OCI-M2 (cell line): ENCODE measurements around the gene PRPF19.

ENCODE experiments used
- DNase-seq: peaks from one replicate; lab custom pipeline; 2025; ENCODE audit not compliant: unreplicated experiment; lab: John Stamatoyannopoulos, UW

The PRPF19 gene

DNA sequence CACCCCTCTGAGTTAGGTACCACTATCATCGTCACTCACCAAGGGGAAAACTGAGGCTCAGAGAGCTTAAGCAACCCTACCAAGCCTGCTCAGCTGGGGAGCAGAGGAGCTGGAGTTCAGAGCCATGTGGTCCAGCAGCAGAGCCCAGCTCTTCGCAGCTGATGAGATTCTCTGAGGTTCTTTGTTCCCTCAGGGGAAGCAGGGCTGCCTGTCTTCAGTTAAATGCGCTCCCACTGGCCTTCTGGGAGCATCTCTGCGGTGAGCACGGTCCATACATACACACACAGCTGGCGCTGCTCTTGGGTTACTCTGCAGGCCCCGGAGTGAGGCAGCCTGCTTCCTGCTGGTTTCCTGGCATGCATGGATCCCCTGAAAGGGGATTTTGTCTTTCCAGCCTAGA is 45.4 kb downstream of the PRPF19 start:
- DNase-seq, result no peak

GRCh38 chr11:60859616-60860250 is 46.7 kb downstream of the PRPF19 start:
- no peak for DNase-seq

GRCh38 chr11:60858731-60859464 is 47.5 kb downstream of the PRPF19 start:
- no peak for DNase-seq

GRCh38 chr11:60858236-60858635 is 48.1 kb downstream of the PRPF19 start:
- DNase-seq, result no peak

DNA sequence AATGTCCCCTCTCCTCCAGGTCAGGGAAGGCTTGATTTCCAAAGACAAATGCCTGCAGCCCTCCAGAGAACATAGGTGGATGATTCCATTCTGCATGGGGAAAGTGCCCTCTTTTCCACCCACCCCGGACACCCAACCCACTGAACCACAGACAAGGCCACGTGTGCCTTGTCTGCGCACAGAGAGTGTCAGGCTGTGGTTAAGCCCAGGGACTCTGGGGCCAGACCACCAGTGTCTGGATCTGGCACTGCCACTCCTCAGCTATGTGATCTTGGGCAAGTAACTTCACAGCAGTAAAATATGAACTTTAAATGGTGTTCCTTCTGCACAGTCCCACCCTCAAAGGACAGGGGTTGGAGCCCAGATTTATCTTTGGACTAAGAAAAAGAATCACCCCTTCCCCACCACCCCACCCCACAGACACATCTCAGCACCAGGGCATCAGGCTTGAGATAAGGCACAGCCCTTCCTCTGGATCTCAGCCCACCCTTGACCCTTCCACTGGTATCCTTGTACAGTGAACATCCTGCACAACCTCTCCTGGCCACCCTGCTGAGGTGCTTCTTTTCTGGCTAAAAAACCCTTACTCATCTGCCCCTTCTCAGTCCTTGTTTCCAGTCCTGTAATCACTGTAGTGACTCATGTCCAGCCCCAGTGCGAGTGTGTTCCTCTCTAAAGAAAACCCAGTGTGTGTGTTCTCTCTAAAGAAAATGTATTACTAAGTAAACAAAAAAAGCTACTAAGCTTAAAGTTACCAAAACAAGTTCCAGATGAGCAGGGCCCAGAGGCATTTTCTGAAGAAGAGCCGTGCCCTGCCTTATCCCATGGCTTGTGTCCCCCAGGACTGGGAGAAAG is 48.8 kb downstream of the PRPF19 start:
- DNase-seq, result no peak

DNA sequence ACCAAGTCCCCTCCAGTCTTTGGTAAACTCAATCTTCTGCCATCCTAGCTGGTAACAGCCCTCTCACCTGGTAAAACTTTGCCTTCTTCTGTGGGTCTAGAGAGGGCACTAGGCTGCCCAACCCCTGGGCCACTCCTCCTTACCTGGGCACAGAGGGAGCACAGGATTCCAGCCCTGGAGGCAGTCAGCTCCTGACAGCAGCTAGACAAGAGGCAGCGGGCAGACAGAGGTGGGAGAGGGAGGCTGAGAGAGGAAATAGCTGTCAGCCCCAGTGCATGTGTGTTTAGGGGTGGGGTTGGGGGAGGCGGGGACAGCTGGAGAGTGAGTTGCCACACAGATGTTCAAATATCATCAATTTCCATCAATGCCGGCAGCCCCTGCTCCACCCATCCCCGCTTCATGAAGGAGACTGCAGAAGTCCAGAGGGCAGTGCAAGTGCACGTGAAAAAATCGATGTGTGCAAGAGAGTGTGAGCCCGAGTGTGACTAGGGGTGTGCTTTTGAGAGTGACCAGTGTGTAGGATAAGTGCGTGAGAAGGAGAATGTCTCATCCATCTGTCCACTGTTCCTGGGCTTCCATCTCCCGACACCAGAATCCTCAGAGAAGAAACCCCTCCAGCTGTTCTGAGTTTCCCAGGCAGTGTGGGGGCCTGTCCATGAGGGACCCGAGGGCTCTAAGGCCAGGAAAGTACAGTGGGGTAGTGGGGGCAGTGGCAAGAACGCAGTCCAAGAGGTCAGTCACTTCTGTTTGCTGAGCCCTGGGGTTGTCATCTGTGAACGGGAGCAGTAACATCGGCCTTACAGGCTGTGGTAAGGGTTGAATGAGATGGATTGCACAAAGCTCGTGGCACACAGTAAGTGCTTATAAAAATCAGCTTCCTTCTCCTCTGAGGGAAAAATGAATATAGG is 50.4 kb downstream of the PRPF19 start, which contains the start of gene PTGDR2:
Gene PTGDR2 (minus strand): TSS at position 225 of the 908 bp plus-strand sequence. CDS start 2,228 bp downstream, outside the sequence.
- DNase-seq, result no peak

- DNase-seq, result no peak
Observed at GRCh38 chr11:60854847-60855725, 51.3 kb downstream of the PRPF19 start.

DNA sequence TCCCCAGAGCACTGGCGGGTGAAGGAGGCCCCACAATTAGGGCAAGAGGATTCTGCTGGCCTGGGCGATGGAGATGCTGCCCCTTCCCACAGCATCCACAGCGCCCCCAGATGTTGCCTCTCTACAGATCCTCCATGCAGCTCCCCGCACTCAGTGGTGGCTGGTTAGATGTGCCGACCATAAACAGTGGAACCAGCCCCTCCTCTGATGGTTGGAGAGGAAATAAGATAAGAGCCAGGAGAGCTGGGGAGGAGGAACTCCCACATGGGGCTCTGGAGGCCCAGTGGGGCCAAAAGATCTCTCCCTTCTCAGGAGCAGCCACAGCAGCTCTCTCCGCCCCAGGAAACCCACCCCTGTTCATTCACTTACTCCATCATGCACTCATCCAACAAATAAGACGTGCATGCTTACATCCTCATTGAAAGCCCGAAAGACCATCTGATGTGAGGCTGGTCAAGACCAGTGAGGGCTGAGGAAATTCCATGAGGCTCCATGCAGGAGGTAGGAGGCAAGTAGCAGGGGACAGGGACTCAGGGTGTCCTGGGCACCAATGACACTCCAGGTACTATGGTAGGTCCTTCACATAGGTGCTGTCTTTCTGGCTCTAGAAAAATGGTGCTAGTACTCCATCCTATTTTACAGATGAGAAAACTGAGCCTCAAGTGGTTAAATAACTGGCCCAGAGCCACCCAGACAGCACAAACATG is 52.1 kb downstream of the PRPF19 start:
- DNase-seq, result no peak

GRCh38 chr11:60852982-60853950 is 53.1 kb downstream of the PRPF19 start:
- DNase-seq, result no peak

- no peak for DNase-seq
Observed at GRCh38 chr11:60852117-60852981, 54.0 kb downstream of the PRPF19 start.

- no peak for DNase-seq
Observed at GRCh38 chr11:60851327-60852104, 54.9 kb downstream of the PRPF19 start.

DNA sequence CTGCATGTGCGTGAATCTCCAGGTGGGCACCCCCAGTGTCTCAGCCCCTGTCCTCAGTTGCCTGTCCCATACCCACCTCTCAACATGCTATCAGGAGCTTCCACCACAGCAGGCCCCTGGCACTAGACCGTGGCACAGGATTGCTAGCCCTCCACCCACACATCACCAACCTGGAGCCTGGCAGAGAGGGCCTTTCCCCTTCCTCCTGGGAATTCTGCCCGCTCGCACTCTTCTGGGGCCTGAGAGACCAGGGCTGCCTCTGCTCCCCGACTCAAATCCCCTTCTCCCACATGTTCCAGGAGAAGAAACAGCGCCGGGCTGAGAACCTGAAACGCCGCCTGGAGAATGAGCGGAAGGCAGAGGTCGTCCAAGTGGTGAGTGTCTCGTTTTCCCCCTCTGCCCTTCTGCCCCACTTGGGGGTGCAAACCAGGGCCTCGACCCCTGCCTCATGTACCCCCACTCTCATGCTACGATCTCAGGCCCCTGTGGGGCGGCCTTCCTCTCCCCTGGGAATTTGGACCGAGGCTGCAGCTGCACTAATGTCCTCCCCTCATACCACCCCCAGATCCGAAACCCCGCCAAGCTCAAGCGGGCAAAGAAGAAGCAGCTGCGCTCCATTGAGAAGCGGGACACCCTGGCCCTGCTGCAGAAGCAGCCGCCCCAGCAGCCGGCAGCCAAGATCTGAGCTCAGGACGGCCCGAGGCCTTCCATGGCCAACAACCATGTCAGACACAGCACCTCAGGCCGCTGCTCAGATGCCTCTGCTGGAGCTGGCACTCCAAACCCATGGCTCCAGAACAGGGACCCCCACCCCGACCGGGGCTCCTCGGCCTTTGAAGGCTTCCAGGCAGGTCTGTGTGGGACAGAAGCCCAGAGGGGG is 56.5 kb downstream of the PRPF19 start:
- DNase-seq, result no peak

DNA sequence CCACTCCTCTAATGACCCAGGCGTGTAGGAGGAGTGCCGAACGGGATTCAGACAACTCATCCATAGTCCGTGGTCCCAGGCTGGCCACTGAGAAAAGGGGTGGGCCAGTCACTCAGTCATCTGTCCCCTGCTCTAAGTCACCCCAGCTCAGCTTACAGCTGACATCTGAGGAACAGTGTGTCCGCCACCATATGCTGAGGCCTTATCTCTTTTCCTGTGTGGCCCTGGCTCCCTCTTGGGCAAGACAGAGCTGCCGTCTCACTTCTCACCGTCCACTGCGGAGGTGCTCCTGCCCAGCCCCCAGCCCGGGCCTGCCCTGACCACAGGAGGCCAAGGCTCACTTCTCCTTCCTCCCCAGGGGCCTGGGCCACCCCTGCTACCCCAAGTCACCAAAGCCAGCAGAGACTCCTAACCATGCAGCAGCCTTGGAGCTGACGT is 57.7 kb downstream of the PRPF19 start:
- DNase-seq, result no peak

DNA sequence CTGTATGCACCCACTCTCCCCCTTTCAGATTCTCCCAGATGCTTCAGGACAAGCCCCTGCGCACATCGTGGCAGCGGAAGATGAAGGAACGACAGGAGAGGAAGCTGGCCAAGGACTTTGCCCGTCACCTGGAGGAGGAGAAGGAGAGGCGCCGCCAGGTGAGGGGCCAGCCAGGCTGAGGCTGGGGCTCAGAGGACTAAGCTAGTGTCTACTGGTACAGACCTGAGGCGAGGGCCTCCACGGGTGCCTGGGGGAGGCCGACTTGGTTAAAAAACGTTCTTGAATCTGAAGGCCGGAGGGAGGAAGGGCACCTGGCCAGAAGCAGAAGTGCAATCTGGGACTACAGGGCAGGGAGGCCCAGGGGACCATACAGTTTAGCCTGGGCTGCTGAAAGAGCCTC is 58.5 kb downstream of the PRPF19 start:
- no peak for DNase-seq

DNA sequence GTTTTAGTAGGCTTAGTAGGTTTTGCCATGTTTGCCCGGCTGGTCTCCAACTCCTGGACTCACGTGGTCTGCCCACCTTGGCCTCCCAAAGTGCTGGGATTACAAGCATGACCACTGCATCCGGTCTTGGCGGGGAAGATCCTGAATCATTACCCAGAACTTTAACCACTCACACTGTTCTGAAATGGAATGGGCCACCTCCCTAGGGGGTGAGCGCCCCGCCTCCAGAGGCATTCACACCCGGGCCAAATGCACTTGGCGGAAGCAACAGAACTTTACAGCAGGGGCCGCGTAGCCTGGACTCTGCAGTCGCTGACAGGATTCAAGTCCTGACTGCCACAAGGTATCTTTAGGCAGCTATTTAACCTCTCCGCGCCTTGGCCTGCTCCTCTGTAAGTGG is 59.1 kb downstream of the PRPF19 start:
- DNase-seq, result no peak
